Neural cell (in vitro differentiated cells): ENCODE measurements around the gene RAD51C. TPM values are rescaled to one million over a fixed set of nuclear protein-coding genes. Genes with fewer than 3 reads are reported as not detected.

Experiments
- H2AFZ ChIP-seq: fragments of 200-600, 300-800 bp; sonication (generic), shearing (Covaris generic); 2 replicates; pipeline ENCODE4 v1.6.0; 2014; ENCODE audit warnings: low read depth, mild to moderate bottlenecking, antibody characterized with exemption, low read length, moderate library complexity
- H3F3A ChIP-seq: fragments of 200-600 bp; shearing (Covaris generic); 2 replicates; pipeline ENCODE4 v1.6.1; 2016; ENCODE audit warnings: mild to moderate bottlenecking, moderate library complexity, mixed read lengths, antibody characterized with exemption, low read length; ENCODE audit not compliant: insufficient read depth, poor library complexity, severe bottlenecking
- H3K27ac ChIP-seq: fragments of 200-600, 300-800 bp; sonication (generic), shearing (Covaris generic); 2 replicates; pipeline ENCODE4 v1.5.1; 2014; ENCODE audit warnings: mild to moderate bottlenecking, low read length, moderate library complexity
- H3K27me3 ChIP-seq: fragments of 300-800, 200-600 bp; sonication (generic), shearing (Covaris generic); 2 replicates; pipeline ENCODE4 v1.6.0; 2014; ENCODE audit warnings: mild to moderate bottlenecking, low read depth, low read length, moderate library complexity; ENCODE audit not compliant: insufficient read depth
- H3K36me3 ChIP-seq: fragments of 300-800, 200-600 bp; sonication (generic), shearing (Covaris generic); 2 replicates; pipeline ENCODE4 v1.5.1; 2014; ENCODE audit warnings: mild to moderate bottlenecking, antibody characterized with exemption, low read length, moderate library complexity; ENCODE audit not compliant: insufficient read depth
- H3K4me2 ChIP-seq: fragments of 300-800, 200-600 bp; sonication (generic), shearing (Covaris generic); 2 replicates; pipeline ENCODE4 v1.6.0; 2014; ENCODE audit warnings: mild to moderate bottlenecking, low read length
- H3K4me3 ChIP-seq: fragments of 300-800, 200-600 bp; sonication (generic), shearing (Covaris generic); 2 replicates; pipeline ENCODE4 v1.5.1; 2014; ENCODE audit warnings: mild to moderate bottlenecking, low read length, moderate library complexity
- H3K79me2 ChIP-seq: fragments of 200-600 bp; shearing (Covaris generic); replicated peaks from 2 replicates; pipeline ENCODE4 v1.6.0; 2014; ENCODE audit warnings: mild to moderate bottlenecking, low read length, moderate library complexity; ENCODE audit not compliant: insufficient read depth
- H3K9ac ChIP-seq: fragments of 300-800, 200-600 bp; sonication (generic), shearing (Covaris generic); 2 replicates; pipeline ENCODE4 v1.6.1; 2016; ENCODE audit warnings: mild to moderate bottlenecking, low read length, mixed read lengths
- H3K9me2 ChIP-seq: fragments of 200-600 bp; shearing (Covaris generic); 2 replicates; pipeline ENCODE4 v1.6.1; 2016; ENCODE audit warnings: mild to moderate bottlenecking, low read length, mixed read lengths; ENCODE audit not compliant: insufficient read depth
- H3K9me3 ChIP-seq: fragments of 200-600, 300-800 bp; sonication (generic), shearing (Covaris generic); 2 replicates; pipeline ENCODE4 v1.6.1; 2016; ENCODE audit warnings: mild to moderate bottlenecking, mixed run types, low read length, moderate library complexity, mixed read lengths
- H4K20me1 ChIP-seq: fragments of 200-600 bp; shearing (Covaris generic); 2 replicates; pipeline ENCODE4 v1.6.1; 2016; ENCODE audit warnings: mild to moderate bottlenecking, mixed run types; ENCODE audit not compliant: insufficient read depth
- EP300 ChIP-seq: fragments of 450-650 bp; conservative IDR thresholded peaks from 2 replicates; pipeline ENCODE4 v1.6.1; 2014; ENCODE audit warnings: antibody characterized with exemption, mild to moderate bottlenecking, moderate library complexity; ENCODE audit not compliant: poor library complexity, severe bottlenecking
- EZH2 ChIP-seq: fragments of 200-600, 300-800 bp; shearing (Covaris generic), sonication (generic); IDR thresholded peaks from 2 replicates; pipeline ENCODE4 v1.6.1; 2014; ENCODE audit warnings: antibody characterized with exemption, low read length, borderline replicate concordance, mild to moderate bottlenecking; ENCODE audit not compliant: insufficient read depth, poor library complexity, severe bottlenecking
- MXI1 ChIP-seq: fragments of 450-650 bp; conservative IDR thresholded peaks from 2 replicates; pipeline ENCODE4 v1.6.1; 2014; ENCODE audit warnings: antibody characterized with exemption, mild to moderate bottlenecking; ENCODE audit not compliant: poor library complexity, severe bottlenecking
- POLR2AphosphoS5 ChIP-seq: IDR thresholded peaks from 2 replicates; pipeline ENCODE4 v1.6.1; 2012
- RAD21 ChIP-seq: fragments of 450-650 bp; conservative IDR thresholded peaks from 2 replicates; pipeline ENCODE4 v1.6.1; 2014; ENCODE audit warnings: antibody characterized with exemption, mild to moderate bottlenecking, moderate library complexity
- SMC3 ChIP-seq: fragments of 450-650 bp; conservative IDR thresholded peaks from 2 replicates; pipeline ENCODE4 v1.6.1; 2014; ENCODE audit warnings: antibody characterized with exemption, mild to moderate bottlenecking, moderate library complexity; ENCODE audit not compliant: poor library complexity
- TAF1 ChIP-seq: IDR thresholded peaks from 2 replicates; pipeline ENCODE4 v1.6.1; 2012; ENCODE audit warnings: low read depth
- polyA plus RNA-seq: library from polyadenylated mRNA; depleted of rRNA; stranded (reverse); fragments of >200 nt; gene quantifications from 2 replicates; pipeline ENCODE4 v1.2.3, GENCODE V29; 2014
- TF ChIP-seq, protein P1 (sequence below): fragments of 450-650 bp; IDR thresholded peaks from 2 replicates; pipeline ENCODE4 v1.5.1; 2014; ENCODE audit warnings: antibody characterized with exemption, mild to moderate bottlenecking, moderate library complexity; ENCODE audit not compliant: poor library complexity, severe bottlenecking
- TF ChIP-seq, protein P2 (sequence below): IDR thresholded peaks from 2 replicates; pipeline ENCODE4 v1.6.1; 2012; ENCODE audit warnings: borderline replicate concordance

Gene RAD51C
- polyA plus RNA-seq, 1 donor from 2014 or later, result 25.1 TPM

DNA sequence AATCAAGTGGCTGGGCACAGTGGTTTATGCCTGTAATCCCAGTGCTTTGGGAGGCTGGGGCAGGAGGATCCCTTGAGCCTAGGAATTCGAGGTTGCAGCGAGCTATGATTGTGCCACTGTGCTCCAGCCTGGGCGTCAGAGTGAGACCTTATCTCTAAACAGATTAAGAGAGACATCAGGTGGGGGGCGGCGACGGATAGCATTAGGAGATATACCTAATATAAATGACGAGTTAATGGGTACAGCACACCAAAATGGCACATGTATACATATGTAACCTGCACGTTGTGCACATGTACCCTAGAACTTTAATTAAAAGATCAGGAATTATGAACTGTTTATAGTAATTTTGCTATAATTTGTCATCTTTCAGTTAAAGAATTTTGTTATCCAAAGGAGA lies 10.3 kb downstream of the RAD51C start:
- no peak overlapping the region for H3K4me2 ChIP-seq
- no peaks in the 10 kb centered on the region for H3F3A ChIP-seq
- TF ChIP-seq, protein P1, sequence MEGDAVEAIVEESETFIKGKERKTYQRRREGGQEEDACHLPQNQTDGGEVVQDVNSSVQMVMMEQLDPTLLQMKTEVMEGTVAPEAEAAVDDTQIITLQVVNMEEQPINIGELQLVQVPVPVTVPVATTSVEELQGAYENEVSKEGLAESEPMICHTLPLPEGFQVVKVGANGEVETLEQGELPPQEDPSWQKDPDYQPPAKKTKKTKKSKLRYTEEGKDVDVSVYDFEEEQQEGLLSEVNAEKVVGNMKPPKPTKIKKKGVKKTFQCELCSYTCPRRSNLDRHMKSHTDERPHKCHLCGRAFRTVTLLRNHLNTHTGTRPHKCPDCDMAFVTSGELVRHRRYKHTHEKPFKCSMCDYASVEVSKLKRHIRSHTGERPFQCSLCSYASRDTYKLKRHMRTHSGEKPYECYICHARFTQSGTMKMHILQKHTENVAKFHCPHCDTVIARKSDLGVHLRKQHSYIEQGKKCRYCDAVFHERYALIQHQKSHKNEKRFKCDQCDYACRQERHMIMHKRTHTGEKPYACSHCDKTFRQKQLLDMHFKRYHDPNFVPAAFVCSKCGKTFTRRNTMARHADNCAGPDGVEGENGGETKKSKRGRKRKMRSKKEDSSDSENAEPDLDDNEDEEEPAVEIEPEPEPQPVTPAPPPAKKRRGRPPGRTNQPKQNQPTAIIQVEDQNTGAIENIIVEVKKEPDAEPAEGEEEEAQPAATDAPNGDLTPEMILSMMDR, result no peak
- TF ChIP-seq TAF1 (no peak), SMC3 (no peak), POLR2AphosphoS5 (no peak), RAD21 (no peak), MXI1 (no peak), EZH2 (no peak), EP300 (no peak)
- TF ChIP-seq, protein P2, sequence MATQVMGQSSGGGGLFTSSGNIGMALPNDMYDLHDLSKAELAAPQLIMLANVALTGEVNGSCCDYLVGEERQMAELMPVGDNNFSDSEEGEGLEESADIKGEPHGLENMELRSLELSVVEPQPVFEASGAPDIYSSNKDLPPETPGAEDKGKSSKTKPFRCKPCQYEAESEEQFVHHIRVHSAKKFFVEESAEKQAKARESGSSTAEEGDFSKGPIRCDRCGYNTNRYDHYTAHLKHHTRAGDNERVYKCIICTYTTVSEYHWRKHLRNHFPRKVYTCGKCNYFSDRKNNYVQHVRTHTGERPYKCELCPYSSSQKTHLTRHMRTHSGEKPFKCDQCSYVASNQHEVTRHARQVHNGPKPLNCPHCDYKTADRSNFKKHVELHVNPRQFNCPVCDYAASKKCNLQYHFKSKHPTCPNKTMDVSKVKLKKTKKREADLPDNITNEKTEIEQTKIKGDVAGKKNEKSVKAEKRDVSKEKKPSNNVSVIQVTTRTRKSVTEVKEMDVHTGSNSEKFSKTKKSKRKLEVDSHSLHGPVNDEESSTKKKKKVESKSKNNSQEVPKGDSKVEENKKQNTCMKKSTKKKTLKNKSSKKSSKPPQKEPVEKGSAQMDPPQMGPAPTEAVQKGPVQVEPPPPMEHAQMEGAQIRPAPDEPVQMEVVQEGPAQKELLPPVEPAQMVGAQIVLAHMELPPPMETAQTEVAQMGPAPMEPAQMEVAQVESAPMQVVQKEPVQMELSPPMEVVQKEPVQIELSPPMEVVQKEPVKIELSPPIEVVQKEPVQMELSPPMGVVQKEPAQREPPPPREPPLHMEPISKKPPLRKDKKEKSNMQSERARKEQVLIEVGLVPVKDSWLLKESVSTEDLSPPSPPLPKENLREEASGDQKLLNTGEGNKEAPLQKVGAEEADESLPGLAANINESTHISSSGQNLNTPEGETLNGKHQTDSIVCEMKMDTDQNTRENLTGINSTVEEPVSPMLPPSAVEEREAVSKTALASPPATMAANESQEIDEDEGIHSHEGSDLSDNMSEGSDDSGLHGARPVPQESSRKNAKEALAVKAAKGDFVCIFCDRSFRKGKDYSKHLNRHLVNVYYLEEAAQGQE, result no peak
- H3K9me2 ChIP-seq, result no peaks in the 10 kb centered on the region
- no peaks in the 10 kb centered on the region for H3K79me2 ChIP-seq
- H3K36me3 ChIP-seq, result no peaks in the 10 kb centered on the region
- no peaks in the 10 kb centered on the region for H4K20me1 ChIP-seq
- no peak overlapping the region for H3K4me3 ChIP-seq
- H2AFZ ChIP-seq, result no peak overlapping the region
- no peak overlapping the region for H3K27ac ChIP-seq
- H3K9me3 ChIP-seq, result no peaks in the 10 kb centered on the region
- H3K9ac ChIP-seq, result no peak overlapping the region
- no peaks in the 10 kb centered on the region for H3K27me3 ChIP-seq

DNA sequence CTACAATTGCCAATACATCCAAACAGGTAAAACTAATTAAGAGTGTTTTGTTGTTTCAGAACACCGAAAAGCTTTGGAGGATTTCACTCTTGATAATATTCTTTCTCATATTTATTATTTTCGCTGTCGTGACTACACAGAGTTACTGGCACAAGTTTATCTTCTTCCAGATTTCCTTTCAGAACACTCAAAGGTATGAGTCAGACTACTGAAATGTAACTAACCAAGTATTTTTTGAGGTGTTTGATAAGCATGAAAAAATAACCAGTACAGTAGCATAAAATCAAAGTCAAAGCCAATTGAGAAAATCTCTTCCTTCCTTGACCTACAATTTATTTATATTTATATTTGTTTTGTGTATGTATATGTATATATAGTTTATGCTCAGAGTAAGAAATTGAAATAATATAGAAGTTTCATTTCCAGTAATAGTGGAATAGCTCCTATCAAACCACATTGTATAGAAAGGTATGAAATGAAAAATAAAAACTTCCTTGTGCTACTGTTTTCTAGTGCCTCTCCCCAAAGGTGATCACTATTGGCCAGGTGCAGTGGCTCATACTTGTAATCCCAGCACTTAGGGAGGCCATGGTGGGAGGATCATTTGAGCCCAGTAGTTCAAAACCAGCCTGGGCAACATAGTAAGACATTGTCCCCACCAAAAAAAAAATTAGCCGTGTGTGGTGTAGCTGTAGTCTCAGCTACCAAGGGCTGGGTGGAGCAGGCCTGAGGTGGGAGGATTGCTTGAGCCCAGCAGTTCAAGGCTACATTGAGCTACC lies 10.9 kb downstream of the RAD51C start:
- H4K20me1 ChIP-seq, result no peaks in the 10 kb centered on the region
- no peaks in the 10 kb centered on the region for H3K9me3 ChIP-seq
- no peaks in the 10 kb centered on the region for H3K79me2 ChIP-seq
- H3K36me3 ChIP-seq, result no peaks in the 10 kb centered on the region
- H2AFZ ChIP-seq, result no peak overlapping the region
- no peaks in the 10 kb centered on the region for H3F3A ChIP-seq
- no peak overlapping the region for H3K27ac ChIP-seq
- H3K9me2 ChIP-seq, result no peaks in the 10 kb centered on the region
- no peak overlapping the region for H3K4me3 ChIP-seq
- no peak overlapping the region for H3K4me2 ChIP-seq
- TF ChIP-seq, protein P2, result no peak
- H3K27me3 ChIP-seq, result no peaks in the 10 kb centered on the region
- no peak overlapping the region for H3K9ac ChIP-seq
